Glutamatergic neuron (in vitro differentiated cells): Measurements from ENCODE around the gene SHROOM2. TPM values are rescaled to one million over a fixed set of nuclear protein-coding genes. Genes with fewer than 3 reads are reported as not detected.

ENCODE experiments used
- DNase-seq: peaks from one replicate; pipeline ENCODE4 v3.0.0; 2022
- H3K27ac Mint-ChIP-seq: one replicate; pipeline ENCODE4 v1.8.0; 2020; ENCODE audit warnings: mild to moderate bottlenecking, mixed read lengths, inconsistent platforms; ENCODE audit not compliant: unreplicated experiment
- H3K27me3 Mint-ChIP-seq: one replicate; pipeline ENCODE4 v1.8.0; 2020; ENCODE audit warnings: mild to moderate bottlenecking, moderate library complexity, mixed read lengths, inconsistent platforms; ENCODE audit not compliant: unreplicated experiment
- H3K36me3 Mint-ChIP-seq: one replicate; pipeline ENCODE4 v1.8.0; 2020; ENCODE audit warnings: mild to moderate bottlenecking, mixed read lengths, inconsistent platforms; ENCODE audit not compliant: unreplicated experiment
- H3K4me1 Mint-ChIP-seq: one replicate; pipeline ENCODE4 v1.8.0; 2020; ENCODE audit warnings: mild to moderate bottlenecking, low read depth, mixed read lengths, inconsistent platforms; ENCODE audit not compliant: unreplicated experiment
- H3K4me3 Mint-ChIP-seq: one replicate; pipeline ENCODE4 v1.8.0; 2020; ENCODE audit warnings: mild to moderate bottlenecking, mixed read lengths, inconsistent platforms; ENCODE audit not compliant: unreplicated experiment
- H3K9me3 Mint-ChIP-seq: one replicate; pipeline ENCODE4 v1.8.0; 2020; ENCODE audit warnings: mild to moderate bottlenecking, moderate library complexity, mixed read lengths, inconsistent platforms; ENCODE audit not compliant: unreplicated experiment
- CTCF ChIP-seq: fragments of 200-600 bp; sonication (generic); IDR thresholded peaks from one replicate; pipeline ENCODE4 v1.5.0; 2021; ENCODE audit not compliant: partially characterized antibody, unreplicated experiment
- total RNA-seq: library from RNA; stranded (reverse); fragmentation: NEBNext Ultra II Directional; extraction: Animal tissue kit (Norgen Biotek cat#: 25700); gene quantifications from one replicate; pipeline ENCODE4 v1.2.1, GENCODE V29; 2021; ENCODE audit not compliant: unreplicated experiment

Gene SHROOM2
- total RNA-seq, 1 donor from 2014 or later, result 3.1 TPM

- H3K4me3 Mint-ChIP-seq, result no peak overlapping the region
- no peaks in the 10 kb centered on the region for H3K27me3 Mint-ChIP-seq
- TF ChIP-seq CTCF, result no peak
- H3K9me3 Mint-ChIP-seq, result no peaks in the 10 kb centered on the region
- no peak for DNase-seq
- peaks cover 23% of the 10 kb centered on the region for H3K4me1 Mint-ChIP-seq
- no peak overlapping the region for H3K27ac Mint-ChIP-seq
- no peaks in the 10 kb centered on the region for H3K36me3 Mint-ChIP-seq
Observed at GRCh38 chrX:9880237-9880636, 94.0 kb downstream of the SHROOM2 start.

- no peaks in the 10 kb centered on the region for H3K36me3 Mint-ChIP-seq
- H3K4me3 Mint-ChIP-seq, result no peak overlapping the region
- TF ChIP-seq CTCF, result no peak
- peaks cover 17% of the 10 kb centered on the region for H3K4me1 Mint-ChIP-seq
- no peak overlapping the region for H3K27ac Mint-ChIP-seq
- no peaks in the 10 kb centered on the region for H3K27me3 Mint-ChIP-seq
- no peak for DNase-seq
- no peaks in the 10 kb centered on the region for H3K9me3 Mint-ChIP-seq
Observed at GRCh38 chrX:9880870-9881269, 94.6 kb downstream of the SHROOM2 start.

GRCh38 chrX:9882669-9883446 lies 96.6 kb downstream of the SHROOM2 start:
- no peak for TF ChIP-seq CTCF
- Mint-ChIP-seq H3K9me3 (no peaks in the 10 kb centered on the region), H3K4me1 (peaks cover 8% of the 10 kb centered on the region), H3K27me3 (no peaks in the 10 kb centered on the region), H3K27ac (no peak overlapping the region), H3K4me3 (no peak overlapping the region), H3K36me3 (no peaks in the 10 kb centered on the region)
- DNase-seq, result no peak

- Mint-ChIP-seq H3K9me3 (peaks cover 3% of the 10 kb centered on the region), H3K27ac (no peak overlapping the region), H3K36me3 (no peaks in the 10 kb centered on the region), H3K4me3 (no peak overlapping the region), H3K27me3 (peaks cover 2% of the 10 kb centered on the region), H3K4me1 (peaks cover 14% of the 10 kb centered on the region)
- TF ChIP-seq CTCF, result no peak
- no peak for DNase-seq
Observed at GRCh38 chrX:9884031-9884779, 98.0 kb downstream of the SHROOM2 start.

GRCh38 chrX:9885150-9885549 lies 98.9 kb downstream of the SHROOM2 start:
- Mint-ChIP-seq H3K36me3 (no peaks in the 10 kb centered on the region), H3K9me3 (peaks cover 3% of the 10 kb centered on the region), H3K4me3 (no peak overlapping the region), H3K27me3 (peaks cover 2% of the 10 kb centered on the region), H3K27ac (no peak overlapping the region), H3K4me1 (peaks cover 16% of the 10 kb centered on the region)
- peak; percentile 76 for DNase-seq
- peak; percentile 34 for TF ChIP-seq CTCF
